Left lung (tissue), 10 donors: ENCODE data around the gene RBP7. TPM values are rescaled to one million over a fixed set of nuclear protein-coding genes. Genes with fewer than 3 reads are reported as not detected.

ENCODE experiments used
- ATAC-seq: fragments of 200-7000 bp; cut with Tn5 transposase; one replicate; pipeline ENCODE4 v1.9.1; 2020; ENCODE audit warnings: moderate library complexity
- DNase-seq, 4 donors: peaks; one replicate each; pipeline ENCODE4 v3.0.0-alpha.2; 2013 to 2020
- H3K27ac ChIP-seq, 2 donors: fragments of 200-600 bp; sonication (generic) in 1 of 2; one replicate each; pipeline versions ENCODE4 v1.5.0 to v1.8.0; 2020 to 2021
- H3K27me3 ChIP-seq, 2 donors: fragments of 200-600 bp; sonication (generic) in 1 of 2; one replicate each; pipeline versions ENCODE4 v1.5.0 to v1.8.0; 2020 to 2021
- H3K36me3 ChIP-seq, 2 donors: fragments of 200-600 bp; sonication (generic) in 1 of 2; one replicate each; pipeline versions ENCODE4 v1.5.0 to v1.8.0; 2020 to 2021
- H3K4me1 ChIP-seq, 2 donors: fragments of 200-600 bp; one replicate each; pipeline ENCODE4 v1.8.0; 2021
- H3K4me3 ChIP-seq, 2 donors: fragments of 200-600 bp; sonication (generic) in 1 of 2; one replicate each; pipeline versions ENCODE4 v1.5.0 to v1.8.0; 2020 to 2021; ENCODE audit warnings: mild to moderate bottlenecking in 1 of 2
- H3K9me3 ChIP-seq, 2 donors: fragments of 200-600 bp; sonication (generic) in 1 of 2; one replicate each; pipeline versions ENCODE4 v1.5.0 to v1.8.0; 2020 to 2021
- CTCF ChIP-seq, 2 donors: fragments of 200-600 bp; sonication (generic) in 1 of 2; IDR thresholded peaks; one replicate each; pipeline versions ENCODE4 v1.5.0 to v1.8.0; 2021; ENCODE audit warnings: antibody characterized with exemption in 2 of 2
- intact Hi-C, 2 donors: fragments of 100-400 bp; cut with DNase I; formaldehyde crosslinking; loops; one replicate each; pipeline versions ENCODE4 v1.11.2 to v1.14.2; 2022
- polyA plus RNA-seq, 6 donors: library from polyadenylated mRNA; unstranded; fragments of 120-200 nt; gene quantifications; one replicate each; pipeline ENCODE4 v1.2.1, GENCODE V29; 2013; ENCODE audit not compliant: insufficient read length in 6 of 6
- total RNA-seq, 2 donors: library from RNA; stranded (reverse); fragmentation: NEBNext Ultra II Directional; extraction: Animal tissue kit (Norgen Biotek cat#: 25700); gene quantifications; one replicate each; pipeline ENCODE4 v1.2.1, GENCODE V29; 2021
- donor health status: DM: no; HTN: yes; CAD: no.
- donor health status: DM: no; HTN: no; CAD: no.

RBP7 gene
- total and polyA plus RNA-seq, 8 donors: 0.60 to 4.6 (median 1.3) TPM

- Histone ChIP-seq H3K4me3 (no peak overlapping the region), H3K27me3 (no peaks in the 10 kb centered on the region), H3K4me1 (peaks cover 10 to 24% of the 10 kb centered on the region in 2 donors), H3K9me3 (no peaks in the 10 kb centered on the region), H3K27ac (peak overlapping the region; percentile 5 to 23), H3K36me3 (peaks cover 0 to 18% of the 10 kb centered on the region in 2 donors)
- intact Hi-C loops: no loop called here
- TF ChIP-seq CTCF (IDR thresholded peaks at IDR 0.05): no peak
- DNase-seq (no peak), ATAC-seq (peak; percentile 35)
These were observed 60.8 kb downstream of the RBP7 start for GRCh38 chr1:10057796-10058195.

GRCh38 chr1:10059342-10059718 is 62.3 kb downstream of the RBP7 start:
- no peaks in the 10 kb centered on the region for H3K27me3 ChIP-seq
- H3K4me3 ChIP-seq: no peak overlapping the region
- peaks cover 10 to 31% of the 10 kb centered on the region in 2 donors for H3K4me1 ChIP-seq
- H3K27ac ChIP-seq: no peak overlapping the region
- no peak for DNase-seq
- no peaks in the 10 kb centered on the region for H3K9me3 ChIP-seq
- intact Hi-C loops: no loop called here
- peaks cover 0 to 11% of the 10 kb centered on the region in 2 donors for H3K36me3 ChIP-seq
- no peak for ATAC-seq
- no peak for TF ChIP-seq CTCF (IDR thresholded peaks at IDR 0.05)

- intact Hi-C loops: no loop called here
- no peak for ATAC-seq
- H3K27ac ChIP-seq: no peak overlapping the region
- peaks cover 0 to 11% of the 10 kb centered on the region in 2 donors for H3K36me3 ChIP-seq
- H3K4me3 ChIP-seq: no peak overlapping the region
- no peaks in the 10 kb centered on the region for H3K9me3 ChIP-seq
- TF ChIP-seq CTCF (IDR thresholded peaks at IDR 0.05): no peak
- H3K27me3 ChIP-seq: no peaks in the 10 kb centered on the region
- DNase-seq: no peak
- peaks cover 10 to 40% of the 10 kb centered on the region in 2 donors for H3K4me1 ChIP-seq
These were observed 63.5 kb downstream of the RBP7 start for GRCh38 chr1:10060311-10061100.

GRCh38 chr1:10061276-10061675 is 64.2 kb downstream of the RBP7 start:
- peaks cover 0 to 11% of the 10 kb centered on the region in 2 donors for H3K36me3 ChIP-seq
- no peak for ATAC-seq

More at GRCh38 chr1:10061276-10061675, 64.2 kb downstream of the RBP7 start:
- DNase-seq: no peak
- H3K4me1 ChIP-seq: peaks cover 10 to 40% of the 10 kb centered on the region in 2 donors
- intact Hi-C loops: no loop called here
- no peaks in the 10 kb centered on the region for H3K9me3 ChIP-seq
- H3K4me3 ChIP-seq: no peak overlapping the region
- no peaks in the 10 kb centered on the region for H3K27me3 ChIP-seq
- H3K27ac ChIP-seq: no peak overlapping the region
- TF ChIP-seq CTCF (IDR thresholded peaks at IDR 0.05): no peak
